Activated CD8-positive, alpha-beta T cell treated with anti-CD3 and anti-CD28 coated beads for 36 hours (primary cell): ENCODE results near the gene SLC22A12. TPM values are rescaled to one million over a fixed set of nuclear protein-coding genes. Genes with fewer than 3 reads are reported as not detected.

ENCODE experiments used
- ATAC-seq: fragments of 200-7000 bp; cut with Tn5 transposase; one replicate; pipeline ENCODE4 v1.10.0; 2021; ENCODE audit warnings: mild to moderate bottlenecking, moderate library complexity
- CTCF ChIA-PET: fragments of 350-600 bp; sonication (Branson Sonifier 250); formaldehyde crosslinking; loops from one replicate; lab custom pipeline; 2021; ENCODE audit warnings: antibody characterized with exemption; lab: Charles Lee
- POLR2A ChIA-PET: fragments of 350-600 bp; sonication (Branson Sonifier 250); formaldehyde crosslinking; loops from one replicate; lab custom pipeline; 2021; ENCODE audit warnings: antibody characterized with exemption; lab: Charles Lee
- DNase-seq: peaks from one replicate; pipeline ENCODE4 v3.0.0-alpha.2; 2020
- H3K27ac Mint-ChIP-seq: one replicate; pipeline ENCODE4 v1.8.0; 2021; ENCODE audit warnings: mild to moderate bottlenecking, mixed read lengths
- H3K27me3 Mint-ChIP-seq: one replicate; pipeline ENCODE4 v1.8.0; 2021; ENCODE audit warnings: mixed read lengths
- H3K36me3 Mint-ChIP-seq: one replicate; pipeline ENCODE4 v1.8.0; 2021; ENCODE audit warnings: low read depth, mixed read lengths
- H3K4me1 Mint-ChIP-seq: one replicate; pipeline ENCODE4 v1.8.0; 2021; ENCODE audit warnings: low read depth, mixed read lengths
- H3K4me3 Mint-ChIP-seq: one replicate; pipeline ENCODE4 v1.8.0; 2021; ENCODE audit warnings: mild to moderate bottlenecking, moderate library complexity, mixed read lengths
- H3K9me3 Mint-ChIP-seq: one replicate; pipeline ENCODE4 v1.8.0; 2021; ENCODE audit warnings: mixed read lengths
- CTCF ChIP-seq: fragments of 200-600 bp; IDR thresholded peaks from one replicate; pipeline ENCODE4 v1.8.0; 2022; ENCODE audit warnings: antibody characterized with exemption, mild to moderate bottlenecking
- intact Hi-C: fragments of 100-400 bp; cut with micrococcal nuclease; formaldehyde crosslinking; loops from one replicate; pipeline ENCODE4 v1.10.0; 2022
- total RNA-seq, 2 experiments: library from RNA; stranded (reverse); gene quantifications; one replicate each; pipeline ENCODE4 v1.2.3, GENCODE V29; 2021

SLC22A12 gene
- total RNA-seq, 2 experiments from 2014 or later = not detected

GRCh38 chr11:64608636-64609035 is 17.6 kb downstream of the SLC22A12 start:
- no peaks in the 10 kb centered on the region for H3K27me3 Mint-ChIP-seq
- no peak for TF ChIP-seq CTCF
- ATAC-seq = no peak
- CTCF ChIA-PET = no interaction called here
- H3K27ac Mint-ChIP-seq = no peak overlapping the region
- H3K4me1 Mint-ChIP-seq = peaks cover 10% of the 10 kb centered on the region
- H3K36me3 Mint-ChIP-seq = no peaks in the 10 kb centered on the region
- H3K4me3 Mint-ChIP-seq = no peak overlapping the region
- no peak for DNase-seq
- intact Hi-C loops = no loop called here
- no peaks in the 10 kb centered on the region for H3K9me3 Mint-ChIP-seq
- POLR2A ChIA-PET = no interaction called here

- Mint-ChIP-seq H3K27ac (no peak overlapping the region), H3K9me3 (no peaks in the 10 kb centered on the region), H3K4me1 (peaks cover 10% of the 10 kb centered on the region), H3K36me3 (no peaks in the 10 kb centered on the region), H3K27me3 (no peaks in the 10 kb centered on the region), H3K4me3 (no peak overlapping the region)
- intact Hi-C loops = no loop called here
- POLR2A ChIA-PET = no interaction called here
- no peak for TF ChIP-seq CTCF
- peak; percentile 39 for ATAC-seq
- CTCF ChIA-PET = interaction anchor here (1.4 kb wide), 1 partner anchor 79 kb away, joined by 3 read pairs; no protein-coding TSS in a partner anchor
- no peak for DNase-seq
Observed at GRCh38 chr11:64609436-64610047, 18.5 kb downstream of the SLC22A12 start.

GRCh38 chr11:64610596-64610995 is 19.6 kb downstream of the SLC22A12 start:
- H3K27me3 Mint-ChIP-seq = no peaks in the 10 kb centered on the region
- CTCF ChIA-PET = interaction anchor here (1.2 to 1.4 kb wide), 3 partner anchors 42 to 132 kb away, joined by 3 to 5 read pairs (median 4); no protein-coding TSS in a partner anchor
- H3K4me1 Mint-ChIP-seq = peaks cover 10% of the 10 kb centered on the region
- no peak overlapping the region for H3K4me3 Mint-ChIP-seq
- intact Hi-C loops = no loop called here
- no peak overlapping the region for H3K27ac Mint-ChIP-seq
- POLR2A ChIA-PET = no interaction called here
- no peaks in the 10 kb centered on the region for H3K36me3 Mint-ChIP-seq
- no peak for TF ChIP-seq CTCF
- no peak for DNase-seq
- H3K9me3 Mint-ChIP-seq = no peaks in the 10 kb centered on the region
- ATAC-seq = no peak

- no peak overlapping the region for H3K27ac Mint-ChIP-seq
- no peaks in the 10 kb centered on the region for H3K36me3 Mint-ChIP-seq
- ChIA-PET POLR2A (no interaction called here), CTCF (interaction anchor here (1.2 to 1.4 kb wide), 3 partner anchors 41 to 131 kb away, joined by 3 to 5 read pairs (median 4); no protein-coding TSS in a partner anchor)
- H3K9me3 Mint-ChIP-seq = no peaks in the 10 kb centered on the region
- no peak for TF ChIP-seq CTCF
- peaks cover 10% of the 10 kb centered on the region for H3K4me1 Mint-ChIP-seq
- ATAC-seq (no peak), DNase-seq (no peak)
- no peaks in the 10 kb centered on the region for H3K27me3 Mint-ChIP-seq
- no peak overlapping the region for H3K4me3 Mint-ChIP-seq
- intact Hi-C loops = no loop called here
Observed at GRCh38 chr11:64611176-64611575, 20.2 kb downstream of the SLC22A12 start.

- intact Hi-C loops = no loop called here
- H3K4me1 Mint-ChIP-seq = peaks cover 10% of the 10 kb centered on the region
- CTCF ChIA-PET = interaction anchor here (1.3 kb wide), 1 partner anchor 41 kb away, joined by 4 read pairs; no protein-coding TSS in a partner anchor
- no peaks in the 10 kb centered on the region for H3K27me3 Mint-ChIP-seq
- no peak overlapping the region for H3K27ac Mint-ChIP-seq
- no peaks in the 10 kb centered on the region for H3K9me3 Mint-ChIP-seq
- POLR2A ChIA-PET = no interaction called here
- no peak overlapping the region for H3K4me3 Mint-ChIP-seq
- no peak for TF ChIP-seq CTCF
- H3K36me3 Mint-ChIP-seq = no peaks in the 10 kb centered on the region
- ATAC-seq (no peak), DNase-seq (no peak)
Observed at GRCh38 chr11:64611869-64612646, 21.0 kb downstream of the SLC22A12 start.
